ENCODE results near the gene IFT122. TPM values are rescaled to one million over a fixed set of nuclear protein-coding genes. Genes with fewer than 3 reads are reported as not detected.

The IFT122 gene
- polyA plus RNA-seq, 4 donors: 34.7 to 64.7 (median 57.9) TPM

GRCh38 chr3:129554356-129555152 is 114.5 kb downstream of the IFT122 start:
- DNase-seq (ENCODE audit: low read depth in 4 of 4, low spot score in 2 of 4): no peak

- no peak for DNase-seq (ENCODE audit: low read depth in 4 of 4, low spot score in 2 of 4)
Measured at GRCh38 chr3:129555153-129555550, 115.1 kb downstream of the IFT122 start.

- no peak for DNase-seq (ENCODE audit: low read depth in 4 of 4, low spot score in 2 of 4)
Measured at GRCh38 chr3:129555616-129556357, 115.8 kb downstream of the IFT122 start.

GRCh38 chr3:129556358-129556695 is 116.3 kb downstream of the IFT122 start:
- DNase-seq (ENCODE audit: low read depth in 4 of 4, low spot score in 2 of 4): no peak

GRCh38 chr3:129556890-129557547 is 117.0 kb downstream of the IFT122 start:
- DNase-seq (ENCODE audit: low read depth in 4 of 4, low spot score in 2 of 4): no peak

GRCh38 chr3:129557548-129557894 is 117.5 kb downstream of the IFT122 start:
- no peak for DNase-seq (ENCODE audit: low read depth in 4 of 4, low spot score in 2 of 4)

GRCh38 chr3:129558081-129558771 is 118.2 kb downstream of the IFT122 start:
- DNase-seq (ENCODE audit: low read depth in 4 of 4, low spot score in 2 of 4): no peak

- DNase-seq (ENCODE audit: low read depth in 4 of 4, low spot score in 2 of 4): no peak
Measured at GRCh38 chr3:129558772-129559564, 118.9 kb downstream of the IFT122 start.

- DNase-seq (ENCODE audit: low read depth in 4 of 4, low spot score in 2 of 4): no peak
Measured at GRCh38 chr3:129559565-129560079, 119.6 kb downstream of the IFT122 start.

GRCh38 chr3:129560269-129560787 is 120.3 kb downstream of the IFT122 start:
- DNase-seq (ENCODE audit: low read depth in 4 of 4, low spot score in 2 of 4): peak in 1 of 4 donors; percentile 19

- peak in 3 of 4 donors; percentile 18 to 42 (median 27) for DNase-seq (ENCODE audit: low read depth in 4 of 4, low spot score in 2 of 4)
Measured at GRCh38 chr3:129560911-129561594, 121.0 kb downstream of the IFT122 start.

GRCh38 chr3:129561619-129562248 is 121.7 kb downstream of the IFT122 start:
- DNase-seq (ENCODE audit: low read depth in 4 of 4, low spot score in 2 of 4): no peak

- no peak for DNase-seq (ENCODE audit: low read depth in 4 of 4, low spot score in 2 of 4)
Measured at GRCh38 chr3:129562803-129563202, 122.8 kb downstream of the IFT122 start.

GRCh38 chr3:129563332-129563731 is 123.3 kb downstream of the IFT122 start:
- DNase-seq (ENCODE audit: low read depth in 4 of 4, low spot score in 2 of 4): no peak

GRCh38 chr3:129563850-129564535 is 124.0 kb downstream of the IFT122 start:
- DNase-seq (ENCODE audit: low read depth in 4 of 4, low spot score in 2 of 4): no peak

GRCh38 chr3:129564981-129565644 is 125.1 kb downstream of the IFT122 start:
- no peak for DNase-seq (ENCODE audit: low read depth in 4 of 4, low spot score in 2 of 4)

GRCh38 chr3:129565902-129566301 is 125.9 kb downstream of the IFT122 start:
- no peak for DNase-seq (ENCODE audit: low read depth in 4 of 4, low spot score in 2 of 4)

All from left renal cortex interstitium (tissue), 4 donors.